LHCN-M2 (cell line): ENCODE measurements around the gene FBXL17. TPM values are rescaled to one million over a fixed set of nuclear protein-coding genes. Genes with fewer than 3 reads are reported as not detected.

Experiments
- DNase-seq: peaks from one replicate; pipeline ENCODE4 v3.0.0-alpha.2; 2012; ENCODE audit warnings: low read depth
- total RNA-seq: library from RNA; depleted of rRNA; stranded (reverse); fragments of >200 nt; gene quantifications from 2 replicates; pipeline ENCODE4 v1.2.3, GENCODE V29; 2014

The FBXL17 gene
- total RNA-seq, 1 experiment from 2014 or later = 23.4 TPM

GRCh38 chr5:108375768-108376167 lies 6.1 kb downstream of the FBXL17 start:
- no peak for DNase-seq

GRCh38 chr5:108373426-108373825 lies 8.5 kb downstream of the FBXL17 start:
- DNase-seq = no peak

- no peak for DNase-seq
Measured at GRCh38 chr5:108372369-108372768, 9.5 kb downstream of the FBXL17 start.

GRCh38 chr5:108371263-108371662 lies 10.6 kb downstream of the FBXL17 start:
- no peak for DNase-seq

GRCh38 chr5:108369167-108369566 lies 12.7 kb downstream of the FBXL17 start:
- no peak for DNase-seq

- DNase-seq = no peak
Measured at GRCh38 chr5:108367679-108368334, 14.1 kb downstream of the FBXL17 start.

DNA sequence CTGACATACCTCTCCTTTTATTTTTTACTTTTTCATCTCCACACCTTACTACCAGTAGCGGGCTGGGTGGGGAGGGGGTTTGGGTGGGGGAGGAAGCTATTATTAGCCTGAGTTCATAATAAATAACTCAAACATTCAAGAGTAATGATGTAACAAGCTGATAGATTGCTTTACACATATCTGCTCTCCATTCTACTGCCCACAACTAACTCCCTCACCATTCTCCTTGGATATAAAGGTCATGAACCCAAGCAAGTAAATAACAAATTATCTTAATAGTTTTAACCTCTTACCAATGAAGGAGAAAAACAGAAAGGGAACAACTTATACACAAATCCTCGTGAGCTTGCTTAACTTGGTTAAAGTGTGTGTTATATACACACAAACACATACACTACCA lies 15.4 kb downstream of the FBXL17 start:
- no peak for DNase-seq

GRCh38 chr5:108361771-108362170 lies 20.1 kb downstream of the FBXL17 start:
- no peak for DNase-seq

- DNase-seq = no peak
Measured at GRCh38 chr5:108361239-108361638, 20.7 kb downstream of the FBXL17 start.

DNA sequence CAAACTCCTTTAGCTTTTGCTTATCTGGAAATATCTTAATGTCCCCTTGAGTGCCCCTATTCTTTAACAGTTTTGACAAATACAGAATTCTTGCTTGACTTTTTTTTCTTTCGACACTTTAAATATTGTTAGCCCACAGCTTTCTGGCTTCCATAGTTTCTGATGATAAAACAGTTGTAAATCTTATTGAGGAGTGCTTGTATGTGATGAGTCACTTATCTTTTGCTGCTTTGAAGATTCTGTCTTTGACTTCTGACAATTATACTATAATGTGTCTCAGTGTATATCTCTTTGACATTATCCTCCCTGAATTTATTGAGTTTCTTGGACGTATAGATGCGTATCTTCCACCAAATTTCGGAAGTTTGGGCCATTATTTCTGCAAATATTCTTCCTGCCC lies 21.6 kb downstream of the FBXL17 start:
- no peak for DNase-seq

- DNase-seq = no peak
Measured at GRCh38 chr5:108356286-108356685, 25.6 kb downstream of the FBXL17 start.

DNA sequence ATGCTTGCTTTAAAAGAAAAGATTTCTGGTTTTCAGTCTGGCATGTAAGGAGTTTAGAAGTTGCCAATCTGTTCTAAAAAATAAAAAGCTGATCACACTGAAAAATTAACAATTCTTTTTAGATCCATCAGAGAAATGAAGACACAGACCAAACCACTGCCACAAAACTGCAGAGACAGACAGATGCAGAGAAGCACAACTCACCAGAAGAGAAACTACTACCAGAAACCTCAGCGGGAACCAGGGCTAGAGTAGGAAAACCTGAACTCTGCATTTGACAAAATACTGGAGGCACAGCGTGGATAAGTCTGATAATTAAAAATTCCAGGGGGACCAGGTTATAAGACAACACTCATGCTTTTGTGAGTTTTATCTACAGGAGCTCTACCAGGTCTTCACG lies 28.8 kb downstream of the FBXL17 start:
- DNase-seq = no peak

DNA sequence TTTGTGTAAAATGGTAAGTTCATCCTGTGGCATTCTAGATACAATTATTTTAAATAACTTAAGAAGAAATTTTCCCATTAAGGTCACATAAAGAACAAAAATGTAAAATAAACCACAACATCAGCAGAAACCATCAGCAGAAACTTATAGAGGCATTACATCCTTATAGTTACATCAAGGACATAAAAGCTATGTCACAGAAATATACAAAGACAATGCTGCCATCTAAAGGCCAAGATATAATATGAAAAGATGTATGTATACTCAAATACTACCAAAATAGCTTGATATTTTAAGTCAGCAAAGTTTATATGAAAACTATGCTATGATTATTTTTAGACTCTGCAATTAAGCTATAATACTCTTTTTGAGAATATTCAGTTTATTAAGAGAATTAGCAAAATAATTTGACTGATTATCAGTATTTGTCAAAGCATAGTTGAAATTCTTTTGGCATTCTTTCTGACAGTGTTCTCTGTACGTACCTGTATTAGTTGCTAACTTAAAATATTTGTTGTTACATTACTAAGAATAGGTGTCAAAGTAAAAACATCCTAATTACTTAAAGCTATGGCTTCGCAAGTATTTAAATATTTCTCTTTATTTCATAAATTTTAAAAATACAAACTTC lies 36.2 kb downstream of the FBXL17 start:
- DNase-seq = peak; percentile 51

DNA sequence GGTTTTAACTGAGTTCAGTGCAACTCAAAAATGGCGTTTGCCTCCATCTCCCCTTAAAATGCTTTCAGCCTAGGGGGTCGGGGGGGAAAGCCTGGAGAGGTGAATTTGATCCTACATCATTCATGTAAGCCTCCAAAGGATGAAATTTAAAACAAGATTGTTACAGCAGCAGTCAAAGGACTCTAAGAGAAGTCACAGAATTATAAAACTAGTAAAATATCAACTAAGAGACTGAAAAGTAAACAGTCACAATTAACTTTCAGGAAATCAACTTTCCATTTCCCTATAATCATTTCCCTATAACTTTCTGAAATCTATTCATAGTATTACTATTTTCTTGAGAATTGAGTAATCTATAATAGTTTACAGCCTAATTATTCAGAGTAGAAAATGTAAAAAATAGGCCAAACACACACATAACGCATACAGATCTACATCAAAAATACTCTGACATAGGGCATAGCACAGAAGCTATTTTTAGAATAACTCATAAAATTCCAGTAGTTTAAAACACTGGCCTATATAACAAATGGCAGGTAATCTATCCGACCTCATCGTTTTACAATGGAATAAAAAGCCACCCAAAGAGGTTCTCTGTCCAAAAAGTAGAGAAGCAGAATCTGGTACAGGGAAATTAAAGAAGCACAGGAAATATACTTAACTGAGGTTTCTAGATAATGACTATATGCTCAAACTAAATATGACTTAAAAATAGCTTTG lies 37.6 kb downstream of the FBXL17 start:
- no peak for DNase-seq

- no peak for DNase-seq
Measured at GRCh38 chr5:108341866-108342265, 40.0 kb downstream of the FBXL17 start.

GRCh38 chr5:108340131-108340530 lies 41.8 kb downstream of the FBXL17 start:
- no peak for DNase-seq

GRCh38 chr5:108339220-108339619 lies 42.7 kb downstream of the FBXL17 start:
- DNase-seq = no peak

- no peak for DNase-seq
Measured at GRCh38 chr5:108334225-108334624, 47.7 kb downstream of the FBXL17 start.

- no peak for DNase-seq
Measured at GRCh38 chr5:108326982-108327381, 54.9 kb downstream of the FBXL17 start.

- DNase-seq = no peak
Measured at GRCh38 chr5:108324886-108325285, 57.0 kb downstream of the FBXL17 start.

- no peak for DNase-seq
Measured at GRCh38 chr5:108321341-108321740, 60.6 kb downstream of the FBXL17 start.

DNA sequence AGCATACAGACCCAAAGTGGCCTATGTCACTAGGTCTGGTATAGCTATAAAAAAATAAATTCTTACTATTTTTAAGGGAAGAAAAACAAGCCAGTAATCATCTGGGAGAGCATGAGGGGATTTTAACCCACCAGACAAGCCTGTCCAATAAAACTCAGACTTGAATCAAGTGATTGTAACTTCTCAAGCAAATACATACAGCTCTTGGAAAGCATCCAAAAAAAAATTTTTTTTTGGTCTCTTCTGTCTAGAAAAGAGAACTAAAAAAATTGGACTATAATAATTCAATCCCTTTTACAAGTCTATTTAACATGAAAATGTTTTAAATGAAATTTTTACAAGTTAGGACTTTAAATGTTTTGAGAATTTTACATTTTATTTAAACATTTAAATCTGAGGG lies 61.7 kb downstream of the FBXL17 start:
- DNase-seq = no peak

- no peak for DNase-seq
Measured at GRCh38 chr5:108315829-108316228, 66.1 kb downstream of the FBXL17 start.
